HG03457 (cell line): ENCODE data around the gene PREP.
"Not testable (repeated sequence)": the region's sequence is repeated elsewhere in the genome, so short reads cannot be mapped to it uniquely, and the experiment has no call there.

ENCODE experiments used
- ATAC-seq: cut with Tn5 transposase; IDR thresholded peaks from one replicate; pipeline ENCODE4 v1.9.1; 2021; ENCODE audit warnings: moderate number of reproducible peaks; ENCODE audit not compliant: unreplicated experiment

The PREP gene

GRCh38 chr6:105346052-105346451, 56.8 kb downstream of the PREP start:
- no peak for ATAC-seq

GRCh38 chr6:105345506-105345905, 57.4 kb downstream of the PREP start:
- ATAC-seq = no peak

- ATAC-seq = no peak
These were observed 58.0 kb downstream of the PREP start for GRCh38 chr6:105344881-105345370.

GRCh38 chr6:105338350-105338983, 64.4 kb downstream of the PREP start:
- ATAC-seq = not testable (repeated sequence)

GRCh38 chr6:105336986-105337385, 65.9 kb downstream of the PREP start:
- ATAC-seq = no peak

- no peak for ATAC-seq
These were observed 70.3 kb downstream of the PREP start for GRCh38 chr6:105332576-105332975.

- no peak for ATAC-seq
These were observed 71.0 kb downstream of the PREP start for GRCh38 chr6:105331927-105332326.

GRCh38 chr6:105330913-105331312, 72.0 kb downstream of the PREP start:
- no peak for ATAC-seq

- ATAC-seq = no peak
These were observed 72.5 kb downstream of the PREP start for GRCh38 chr6:105330364-105330763.

GRCh38 chr6:105326833-105327770, 75.8 kb downstream of the PREP start:
- no peak for ATAC-seq

GRCh38 chr6:105326216-105326615, 76.7 kb downstream of the PREP start:
- no peak for ATAC-seq

- ATAC-seq = no peak
These were observed 78.4 kb downstream of the PREP start for GRCh38 chr6:105324386-105324950.

GRCh38 chr6:105322499-105323225, 80.2 kb downstream of the PREP start:
- ATAC-seq = no peak

GRCh38 chr6:105321728-105322127, 81.2 kb downstream of the PREP start:
- ATAC-seq = no peak

- ATAC-seq = no peak
These were observed 81.7 kb downstream of the PREP start for GRCh38 chr6:105321207-105321606.

- no peak for ATAC-seq
These were observed 82.1 kb downstream of the PREP start for GRCh38 chr6:105320765-105321164.

GRCh38 chr6:105320271-105320670, 82.6 kb downstream of the PREP start:
- ATAC-seq = no peak

- no peak for ATAC-seq
These were observed 83.6 kb downstream of the PREP start for GRCh38 chr6:105319331-105319730.

GRCh38 chr6:105318660-105319059, 84.2 kb downstream of the PREP start:
- ATAC-seq = no peak

- ATAC-seq = no peak
These were observed 85.0 kb downstream of the PREP start for GRCh38 chr6:105317607-105318533.
